Tibial nerve (tissue), 4 donors: Measurements from ENCODE around the gene GNAQ.

Source experiments
- EP300 ChIP-seq, 2 donors: sonication (generic); formaldehyde crosslinking; IDR thresholded peaks; one replicate each; pipeline ENCODE4 v1.6.1; 2017; ENCODE audit warnings: antibody characterized with exemption in 2 of 2, mild to moderate bottlenecking in 1 of 2
- POLR2A ChIP-seq, 2 donors: fragments of 450-650 bp; IDR thresholded peaks; one replicate each; pipeline ENCODE4 v1.6.1; 2017; ENCODE audit warnings: antibody characterized with exemption in 2 of 2, mild to moderate bottlenecking in 2 of 2, moderate library complexity in 2 of 2
- TF ChIP-seq, protein P1 (sequence below), 5 experiments: fragments of 200-600 bp in 3 of 5; fragments of 450-650 bp in 2 of 5; sonication (generic) in 3 of 5; IDR thresholded peaks; one replicate each; pipeline ENCODE4 v1.5.1; 2016 to 2019; ENCODE audit warnings: antibody characterized with exemption in 5 of 5, mild to moderate bottlenecking in 3 of 5, moderate library complexity in 2 of 5

DNA sequence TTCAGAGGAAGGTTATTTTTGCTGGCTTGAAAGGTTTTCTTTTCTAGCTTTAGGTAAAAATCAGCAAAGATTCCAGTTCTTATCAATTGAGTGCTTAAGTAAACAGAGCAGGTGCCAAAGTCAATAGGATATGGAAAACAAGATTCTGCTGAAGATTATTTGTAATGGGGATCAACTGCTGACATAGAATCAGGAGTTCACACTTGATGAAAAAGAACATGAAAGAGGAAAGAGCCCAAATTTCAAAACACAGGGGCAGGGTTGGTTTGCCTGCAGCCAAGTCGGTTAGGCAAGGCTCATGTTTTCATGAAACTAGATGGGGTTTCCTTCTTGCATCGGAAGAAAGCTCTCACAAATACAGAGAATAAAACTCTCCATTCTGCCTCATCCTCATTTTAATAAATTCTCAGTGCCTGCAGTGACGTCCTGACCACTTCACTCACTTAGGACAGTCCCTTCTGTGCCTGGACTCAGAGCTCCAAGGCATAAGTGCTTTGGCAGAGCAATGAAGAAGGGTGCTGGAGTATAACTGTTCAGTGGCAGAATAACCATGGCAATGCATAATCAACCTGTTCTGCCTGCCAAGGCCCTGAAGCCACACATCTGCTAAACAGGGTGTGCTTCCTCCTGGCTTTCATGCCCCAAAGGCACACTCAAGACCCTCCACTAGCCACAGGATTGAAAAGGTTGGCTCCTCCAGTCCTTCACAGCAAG is 179.6 kb downstream of the GNAQ start:
- TF ChIP-seq POLR2A (IDR thresholded peaks at IDR 0.05), result no peak
- TF ChIP-seq, protein P1, sequence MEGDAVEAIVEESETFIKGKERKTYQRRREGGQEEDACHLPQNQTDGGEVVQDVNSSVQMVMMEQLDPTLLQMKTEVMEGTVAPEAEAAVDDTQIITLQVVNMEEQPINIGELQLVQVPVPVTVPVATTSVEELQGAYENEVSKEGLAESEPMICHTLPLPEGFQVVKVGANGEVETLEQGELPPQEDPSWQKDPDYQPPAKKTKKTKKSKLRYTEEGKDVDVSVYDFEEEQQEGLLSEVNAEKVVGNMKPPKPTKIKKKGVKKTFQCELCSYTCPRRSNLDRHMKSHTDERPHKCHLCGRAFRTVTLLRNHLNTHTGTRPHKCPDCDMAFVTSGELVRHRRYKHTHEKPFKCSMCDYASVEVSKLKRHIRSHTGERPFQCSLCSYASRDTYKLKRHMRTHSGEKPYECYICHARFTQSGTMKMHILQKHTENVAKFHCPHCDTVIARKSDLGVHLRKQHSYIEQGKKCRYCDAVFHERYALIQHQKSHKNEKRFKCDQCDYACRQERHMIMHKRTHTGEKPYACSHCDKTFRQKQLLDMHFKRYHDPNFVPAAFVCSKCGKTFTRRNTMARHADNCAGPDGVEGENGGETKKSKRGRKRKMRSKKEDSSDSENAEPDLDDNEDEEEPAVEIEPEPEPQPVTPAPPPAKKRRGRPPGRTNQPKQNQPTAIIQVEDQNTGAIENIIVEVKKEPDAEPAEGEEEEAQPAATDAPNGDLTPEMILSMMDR (IDR thresholded peaks at IDR 0.05), result no peak
- TF ChIP-seq EP300 (IDR thresholded peaks at IDR 0.05), result peak in 1 of 2 donors; percentile 65
